ENCODE results near the gene RNF112. TPM values are rescaled to one million over a fixed set of nuclear protein-coding genes. Genes with fewer than 3 reads are reported as not detected.

RNF112 gene
- total RNA-seq, 1 experiment from 2014 or later: 0.81 TPM

DNA sequence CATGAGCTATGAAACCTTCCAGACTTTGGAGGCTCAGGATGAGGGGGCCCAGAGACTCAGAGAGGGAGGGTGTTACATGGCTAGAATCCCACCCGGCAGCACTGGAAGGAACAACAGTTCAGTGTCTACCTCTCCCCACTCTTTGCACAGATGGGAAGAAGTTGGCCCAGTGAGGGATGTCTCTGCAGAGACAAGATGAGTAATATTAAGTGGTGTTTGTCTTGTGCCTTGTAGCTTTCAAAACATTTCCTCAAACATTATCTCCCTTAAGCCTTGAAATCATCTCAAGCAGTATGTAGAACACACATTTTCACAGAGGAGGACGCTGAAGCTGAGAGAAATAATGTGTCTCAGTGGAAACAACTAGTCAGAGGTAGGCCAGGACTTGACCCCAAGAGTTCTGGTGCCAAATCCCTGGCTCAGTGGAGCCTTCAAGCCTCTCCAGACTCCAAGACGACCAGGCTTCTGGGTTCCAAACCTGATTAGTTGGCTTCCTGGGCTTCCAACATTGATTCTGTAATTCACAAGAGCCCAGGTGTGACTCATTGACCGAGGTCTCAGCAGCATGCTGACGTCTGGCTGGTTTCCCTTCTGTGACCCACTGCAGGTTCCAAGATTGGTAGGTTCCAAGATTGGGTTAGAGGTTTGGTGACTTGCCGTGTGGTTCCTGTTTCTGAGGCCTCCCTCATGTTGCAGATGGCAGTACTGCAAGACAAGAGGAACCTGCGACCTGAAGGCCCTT, 7.4 kb downstream of the RNF112 start:
- H3K9me3 Mint-ChIP-seq: no peaks in the 10 kb centered on the region
- H3K4me3 Mint-ChIP-seq: no peak overlapping the region
- Histone ChIP-seq H2BK120ac (ENCODE audit: low read depth, low read length, poor library complexity, severe bottlenecking) (no peak overlapping the region), H3T11ph (ENCODE audit: low read length) (no peak overlapping the region), H4K20me1 (ENCODE audit: control insufficient read depth, insufficient read depth, insufficient read length) (no peaks in the 10 kb centered on the region), H4K91ac (ENCODE audit: insufficient read length, low read depth, low read length) (no peak overlapping the region), H2BK12ac (ENCODE audit: insufficient read length, low read depth, low read length) (no peak overlapping the region), H2BK20ac (ENCODE audit: low read depth, low read length, poor library complexity, severe bottlenecking) (no peak overlapping the region), H3K14ac (ENCODE audit: insufficient read depth, low read length) (no peak overlapping the region), H3K27ac (ENCODE audit: insufficient read length, low read depth, low read length) (no peak overlapping the region), H2BK15ac (ENCODE audit: low read depth, low read length) (no peak overlapping the region), H3K79me2 (ENCODE audit: insufficient read depth, low read length) (no peaks in the 10 kb centered on the region), H2AK5ac (ENCODE audit: insufficient read length, low read length) (no peak overlapping the region), H3K18ac (ENCODE audit: insufficient read length, low read depth, low read length) (no peak overlapping the region), H3K23me2 (ENCODE audit: insufficient read length, low read depth, low read length, poor library complexity, severe bottlenecking) (no peaks in the 10 kb centered on the region), H3K79me1 (ENCODE audit: insufficient read depth, low read depth, low read length, poor library complexity, severe bottlenecking) (no peaks in the 10 kb centered on the region), H3K23ac (ENCODE audit: insufficient read length, low read depth, low read length) (no peak overlapping the region), H2AFZ (ENCODE audit: low read length) (no peak overlapping the region), H3K9ac (ENCODE audit: extremely low read depth, insufficient read length, low read length) (no peak overlapping the region), H3K9me3 (ENCODE audit: control insufficient read depth, low read depth, low read length) (no peaks in the 10 kb centered on the region), H3K4me2 (ENCODE audit: insufficient read depth, insufficient read length, low read length) (no peak overlapping the region), H4K8ac (replicated peaks; ENCODE audit: insufficient read length, low read depth, low read length) (no peak overlapping the region), H3K4ac (ENCODE audit: low read depth, low read length) (no peak overlapping the region), H3K4me1 (ENCODE audit: insufficient read depth, low read length) (no peaks in the 10 kb centered on the region), H3K56ac (ENCODE audit: insufficient read length, low read depth, low read length) (no peak overlapping the region), H3K27me3 (ENCODE audit: insufficient read depth, low read length) (no peaks in the 10 kb centered on the region), H4K5ac (ENCODE audit: insufficient read length, low read depth, low read length) (no peak overlapping the region), H2BK5ac (ENCODE audit: insufficient read length, low read length) (no peak overlapping the region)
- WGBS (ENCODE audit: extremely low coverage, insufficient read length, low lambda C conversion rate): no CpG with 5 or more reads among the region's 7 CpGs
- H3K36me3 Mint-ChIP-seq (ENCODE audit: insufficient read depth in 1 of 3, low read depth in 3 of 3): no peaks in the 10 kb centered on the region
- TF ChIP-seq, protein P1, sequence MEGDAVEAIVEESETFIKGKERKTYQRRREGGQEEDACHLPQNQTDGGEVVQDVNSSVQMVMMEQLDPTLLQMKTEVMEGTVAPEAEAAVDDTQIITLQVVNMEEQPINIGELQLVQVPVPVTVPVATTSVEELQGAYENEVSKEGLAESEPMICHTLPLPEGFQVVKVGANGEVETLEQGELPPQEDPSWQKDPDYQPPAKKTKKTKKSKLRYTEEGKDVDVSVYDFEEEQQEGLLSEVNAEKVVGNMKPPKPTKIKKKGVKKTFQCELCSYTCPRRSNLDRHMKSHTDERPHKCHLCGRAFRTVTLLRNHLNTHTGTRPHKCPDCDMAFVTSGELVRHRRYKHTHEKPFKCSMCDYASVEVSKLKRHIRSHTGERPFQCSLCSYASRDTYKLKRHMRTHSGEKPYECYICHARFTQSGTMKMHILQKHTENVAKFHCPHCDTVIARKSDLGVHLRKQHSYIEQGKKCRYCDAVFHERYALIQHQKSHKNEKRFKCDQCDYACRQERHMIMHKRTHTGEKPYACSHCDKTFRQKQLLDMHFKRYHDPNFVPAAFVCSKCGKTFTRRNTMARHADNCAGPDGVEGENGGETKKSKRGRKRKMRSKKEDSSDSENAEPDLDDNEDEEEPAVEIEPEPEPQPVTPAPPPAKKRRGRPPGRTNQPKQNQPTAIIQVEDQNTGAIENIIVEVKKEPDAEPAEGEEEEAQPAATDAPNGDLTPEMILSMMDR (conservative IDR thresholded peaks at IDR 0.05): no peak
- H3K27ac Mint-ChIP-seq: no peak overlapping the region; a peak in 1 of 7 replicates
- H3K27me3 Mint-ChIP-seq (ENCODE audit: low read depth): peaks cover 7% of the 10 kb centered on the region
- peak; percentile 48 for DNase-seq
- peaks cover 0 to 14% of the 10 kb centered on the region in 2 experiments; a peak in 2 of 4 replicates for H3K4me1 Mint-ChIP-seq

Measured in H9 (cell line).